H1 (cell line): ENCODE results near the gene CCPG1. TPM values are rescaled to one million over a fixed set of nuclear protein-coding genes. Genes with fewer than 3 reads are reported as not detected.

Experiments used
- CTCF ChIA-PET: fragments of 300-600 bp; sonication (Branson Sonifier 250); formaldehyde crosslinking; loops from one replicate; lab custom pipeline; 2021; ENCODE audit not compliant: partially characterized antibody; lab: Charles Lee
- POLR2A ChIA-PET: fragments of 300-600 bp; sonication (Branson Sonifier 250); formaldehyde crosslinking; loops from one replicate; lab custom pipeline; 2021; ENCODE audit warnings: inconsistent platforms; ENCODE audit not compliant: partially characterized antibody; lab: Charles Lee
- DNase-seq, 2 experiments: peaks; one replicate each; pipeline versions ENCODE4 v3.0.0 to v3.0.0-alpha.2; 2010 to 2022; ENCODE audit warnings: low spot score in 2 of 2, low read depth in 1 of 2, mixed read lengths in 1 of 2
- FAIRE-seq: peaks from 2 replicates; lab custom pipeline; 2011; peaks lifted over from hg19 to GRCh38; lab: Jason Lieb, UNC
- H2AFZ ChIP-seq: 2 replicates; pipeline ENCODE4 v1.8.1; 2012; ENCODE audit warnings: low read length, inconsistent platforms
- H2AK5ac ChIP-seq: 2 replicates; pipeline ENCODE4 v1.6.1; 2013; ENCODE audit warnings: low read depth, low read length
- H2BK120ac ChIP-seq: replicated peaks from 2 replicates; pipeline ENCODE3; 2013; ENCODE audit warnings: low read depth, low read length, inconsistent platforms
- H2BK12ac ChIP-seq: 2 replicates; pipeline ENCODE4 v1.6.1; 2013; ENCODE audit warnings: low read depth, low read length
- H2BK15ac ChIP-seq: 2 replicates; pipeline ENCODE4 v1.6.1; 2013; ENCODE audit warnings: low read length
- H2BK20ac ChIP-seq: 2 replicates; pipeline ENCODE4 v1.6.1; 2013; ENCODE audit warnings: low read length
- H2BK5ac ChIP-seq: 2 replicates; pipeline ENCODE4 v1.6.1; 2013; ENCODE audit warnings: low read depth, low read length
- H3K14ac ChIP-seq: 2 replicates; pipeline ENCODE4 v1.6.1; 2013; ENCODE audit warnings: inconsistent platforms; ENCODE audit not compliant: insufficient read length
- H3K18ac ChIP-seq: 2 replicates; pipeline ENCODE4 v1.6.1; 2013; ENCODE audit warnings: low read length; ENCODE audit errors: extremely low read depth
- H3K23ac ChIP-seq: 2 replicates; pipeline ENCODE4 v1.6.1; 2013; ENCODE audit warnings: inconsistent platforms; ENCODE audit not compliant: insufficient read length
- H3K23me2 ChIP-seq: 2 replicates; pipeline ENCODE4 v1.6.1; 2013; ENCODE audit warnings: low read depth, low read length
- H3K27ac ChIP-seq: 2 replicates; pipeline ENCODE4 v1.6.1; 2011; ENCODE audit warnings: low read depth, low read length, inconsistent platforms
- H3K27me3 ChIP-seq, 4 experiments: replicated peaks in 1 of 4; 1 replicate in 1 of 4; 2 replicates in 3 of 4; pipeline versions ENCODE4 v1.6.1 to v1.8.1; 2011 to 2013; ENCODE audit warnings: low read length in 3 of 4, mild to moderate bottlenecking in 3 of 4, inconsistent platforms in 2 of 4, mixed read lengths in 2 of 4, moderate library complexity in 1 of 4; ENCODE audit not compliant: control insufficient read depth in 3 of 4, insufficient read depth in 3 of 4; ENCODE audit errors: extremely low read depth in 1 of 4
- H3K36me3 ChIP-seq, 4 experiments: 2 replicates each; pipeline versions ENCODE4 v1.6.1 to v1.8.1; 2011 to 2013; ENCODE audit warnings: mild to moderate bottlenecking in 4 of 4, low read length in 3 of 4, moderate library complexity in 2 of 4, control low read depth in 1 of 4, inconsistent platforms in 1 of 4; ENCODE audit not compliant: insufficient read depth in 4 of 4, control insufficient read depth in 2 of 4
- H3K4ac ChIP-seq: replicated peaks from 2 replicates; pipeline ENCODE3; 2013; ENCODE audit warnings: low read length, low read depth, mixed read lengths, inconsistent platforms; ENCODE audit not compliant: insufficient read length
- H3K4me1 ChIP-seq, 4 experiments: replicated peaks in 1 of 4; 1 replicate in 1 of 4; 2 replicates in 3 of 4; pipeline versions ENCODE4 v1.6.1 to v1.8.1; 2011 to 2013; ENCODE audit warnings: low read length in 3 of 4, inconsistent platforms in 2 of 4, mixed read lengths in 1 of 4; ENCODE audit not compliant: insufficient read depth in 4 of 4, control insufficient read depth in 3 of 4
- H3K4me2 ChIP-seq, 2 experiments: 2 replicates each; pipeline versions ENCODE4 v1.6.1 to v1.8.1; 2011 to 2013; ENCODE audit warnings: low read depth in 2 of 2, low read length in 2 of 2, control low read depth in 1 of 2, inconsistent platforms in 1 of 2, mild to moderate bottlenecking in 1 of 2; ENCODE audit not compliant: insufficient read depth in 1 of 2
- H3K4me3 ChIP-seq, 4 experiments: fragments of 200-600, 300-600 bp in 1 of 4; sonication (generic), shearing (Covaris generic), sonication (Bioruptor Twin) in 1 of 4; 2 replicates each; pipeline versions ENCODE4 v1.5.1 to v1.8.1; 2011 to 2016; ENCODE audit warnings: low read length in 4 of 4, low read depth in 3 of 4, control low read depth in 2 of 4, inconsistent platforms in 2 of 4, mild to moderate bottlenecking in 2 of 4, mixed read lengths in 1 of 4, moderate library complexity in 1 of 4; ENCODE audit not compliant: insufficient read depth in 2 of 4; ENCODE audit errors: extremely low read depth in 1 of 4
- H3K56ac ChIP-seq: replicated peaks from 2 replicates; pipeline ENCODE3; 2013; ENCODE audit warnings: low read depth, mild to moderate bottlenecking, mixed read lengths, low read length, inconsistent platforms; ENCODE audit not compliant: insufficient read length
- H3K79me1 ChIP-seq: 2 replicates; pipeline ENCODE4 v1.6.1; 2013; ENCODE audit warnings: low read depth, low read length, control low read depth
- H3K79me2 ChIP-seq, 2 experiments: 2 replicates each; pipeline versions ENCODE4 v1.6.1 to v1.8.1; 2012 to 2013; ENCODE audit warnings: low read length in 2 of 2, mild to moderate bottlenecking in 2 of 2, inconsistent platforms in 1 of 2; ENCODE audit not compliant: insufficient read depth in 2 of 2, control insufficient read depth in 1 of 2
- H3K9ac ChIP-seq, 4 experiments: replicated peaks in 1 of 4; 1 replicate in 1 of 4; 2 replicates in 3 of 4; pipeline versions ENCODE4 v1.6.1 to v1.8.1; 2011 to 2013; ENCODE audit warnings: low read depth in 3 of 4, low read length in 3 of 4, control low read depth in 2 of 4, mild to moderate bottlenecking in 2 of 4, moderate library complexity in 2 of 4, inconsistent platforms in 1 of 4; ENCODE audit errors: extremely low read depth in 1 of 4
- H3K9me3 ChIP-seq, 2 experiments: 2 replicates each; pipeline versions ENCODE4 v1.6.1 to v1.8.1; 2012 to 2013; ENCODE audit warnings: mild to moderate bottlenecking in 2 of 2, moderate library complexity in 2 of 2, control low read depth in 1 of 2, inconsistent platforms in 1 of 2, low read depth in 1 of 2, low read length in 1 of 2, mixed read lengths in 1 of 2; ENCODE audit not compliant: insufficient read depth in 2 of 2
- H4K20me1 ChIP-seq, 2 experiments: replicated peaks in 1 of 2; 2 replicates each; pipeline versions ENCODE3 to v1.8.1; 2011 to 2013; ENCODE audit warnings: inconsistent platforms in 2 of 2, low read length in 2 of 2, mild to moderate bottlenecking in 1 of 2; ENCODE audit not compliant: insufficient read depth in 2 of 2, control insufficient read depth in 1 of 2
- H4K5ac ChIP-seq: 2 replicates; pipeline ENCODE4 v1.6.1; 2013; ENCODE audit warnings: low read length, low read depth, mixed read lengths, inconsistent platforms; ENCODE audit not compliant: insufficient read length
- H4K8ac ChIP-seq: 2 replicates; pipeline ENCODE4 v1.8.0; 2013; ENCODE audit warnings: mild to moderate bottlenecking, moderate library complexity, low read length, inconsistent platforms; ENCODE audit not compliant: insufficient read depth; ENCODE audit errors: extremely low read depth
- H4K91ac ChIP-seq: replicated peaks from 2 replicates; pipeline ENCODE3; 2013; ENCODE audit warnings: low read length, mixed read lengths, inconsistent platforms; ENCODE audit not compliant: insufficient read length
- BACH1 ChIP-seq: IDR thresholded peaks from 2 replicates; pipeline ENCODE4 v1.6.1; 2012; ENCODE audit warnings: low read length, improper control_type of control experiment
- CBX8 ChIP-seq: fragments of 300-800, 300-1000 bp; sonication (generic); IDR thresholded peaks from 2 replicates; pipeline ENCODE4 v1.7.1; 2016; ENCODE audit warnings: low read depth, low read length, borderline replicate concordance
- EGR1 ChIP-seq: IDR thresholded peaks from 2 replicates; pipeline ENCODE4 v1.6.1; 2011; ENCODE audit warnings: low read depth, low read length, borderline replicate concordance
- FOSL1 ChIP-seq: IDR thresholded peaks from 2 replicates; pipeline ENCODE4 v1.6.1; 2011; ENCODE audit warnings: mild to moderate bottlenecking, low read depth, low read length, moderate library complexity; ENCODE audit not compliant: insufficient read depth
- KDM4A ChIP-seq: IDR thresholded peaks from one replicate; pipeline ENCODE4 v1.7.1; 2012; ENCODE audit warnings: low read depth, mild to moderate bottlenecking, moderate library complexity, low read length, inconsistent platforms; ENCODE audit not compliant: severe bottlenecking
- MAFK ChIP-seq: IDR thresholded peaks from 2 replicates; pipeline ENCODE4 v1.6.1; 2012; ENCODE audit warnings: low read depth, mild to moderate bottlenecking, improper control_type of control experiment, low read length
- NRF1 ChIP-seq: IDR thresholded peaks from 2 replicates; pipeline ENCODE4 v1.6.1; 2011; ENCODE audit warnings: mild to moderate bottlenecking, low read depth, low read length, improper control_type of control experiment
- POLR2AphosphoS5 ChIP-seq: IDR thresholded peaks from 2 replicates; pipeline ENCODE4 v1.6.1; 2011; ENCODE audit warnings: low read depth, low read length
- WGBS, 2 experiments: shearing (Covaris generic) in 1 of 2; methylation state at CpG; one replicate each; pipeline versions ENCODE4 v1.1.6 to v1.1.7; 2013 to 2015; ENCODE audit warnings: low lambda C conversion rate in 2 of 2, mixed read lengths in 2 of 2, inconsistent platforms in 1 of 2, low coverage in 1 of 2, missing lambda C conversion rate in 1 of 2; ENCODE audit not compliant: insufficient replicate concordance in 2 of 2, insufficient coverage in 1 of 2, insufficient read length in 1 of 2; ENCODE audit errors: extremely low coverage in 1 of 2, missing lambda C conversion rate in 1 of 2; 5-methylcytosine and 5-hydroxymethylcytosine counted together
- polyA plus RNA-seq, 7 experiments: library from polyadenylated mRNA; depleted of rRNA in 3 of 7; stranded (reverse) in 5 of 7; unstranded in 2 of 7; fragments of >200 nt in 5 of 7; fragments of 200-250 nt in 2 of 7; gene quantifications; 1 replicate in 5 of 7; 2 replicates in 1 of 7; 4 replicates in 1 of 7; pipeline versions ENCODE4 v1.2.1 to v1.2.3, GENCODE V29; 2011 to 2013; ENCODE audit warnings: missing spikeins in 2 of 7, mixed read lengths in 2 of 7
- total RNA-seq: library from RNA; stranded (reverse); fragmentation: NEBNext Ultra II Directional; extraction: Animal tissue kit (Norgen Biotek cat#: 25700); gene quantifications from 2 replicates; pipeline ENCODE4 v1.2.1, GENCODE V29; 2021

The CCPG1 gene
- total and polyA plus RNA-seq, 2 of the 8 experiments (the other 6 are each of a cell fraction or from before 2014, with no cell fraction given), result 2.3 to 13.2 TPM

DNA sequence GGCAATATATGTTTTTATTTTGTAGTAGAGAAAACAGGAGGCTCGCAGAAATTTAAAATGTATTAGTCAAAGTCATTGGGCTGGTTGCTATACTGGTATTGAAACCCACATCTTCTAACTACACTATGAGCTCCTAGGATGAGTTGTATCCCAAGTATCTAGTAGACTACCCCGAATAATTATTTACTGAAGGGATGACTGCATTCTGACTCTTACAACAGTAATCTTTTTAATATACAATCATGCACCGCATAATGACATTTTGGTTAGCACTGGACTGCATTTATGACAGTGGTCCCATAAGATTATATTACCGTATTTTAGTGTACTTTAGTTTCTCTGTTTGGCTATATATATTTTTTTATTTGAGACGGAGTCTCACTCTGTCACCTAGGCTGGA, 73.8 kb downstream of the CCPG1 start:
- Histone ChIP-seq H3K36me3 (no peaks in the 10 kb centered on the region), H4K91ac (no peak overlapping the region), H4K8ac (no peak overlapping the region), H3K79me2 (no peaks in the 10 kb centered on the region), H3K4me2 (no peak overlapping the region), H2BK5ac (no peak overlapping the region), H2BK15ac (no peak overlapping the region), H3K23me2 (no peaks in the 10 kb centered on the region), H2AK5ac (no peak overlapping the region), H3K4ac (no peak overlapping the region), H3K79me1 (no peaks in the 10 kb centered on the region), H4K5ac (no peak overlapping the region), H2BK12ac (no peak overlapping the region), H2BK20ac (no peak overlapping the region), H3K27ac (no peak overlapping the region), H3K56ac (no peak overlapping the region), H3K4me3 (no peak overlapping the region), H2AFZ (no peak overlapping the region), H2BK120ac (no peak overlapping the region), H3K9ac (no peak overlapping the region), H3K14ac (no peak overlapping the region), H3K18ac (no peak overlapping the region), H3K27me3 (no peaks in the 10 kb centered on the region), H3K9me3 (no peaks in the 10 kb centered on the region), H4K20me1 (peaks cover 0 to 1% of the 10 kb centered on the region in 2 experiments), H3K23ac (no peak overlapping the region), H3K4me1 (no peaks in the 10 kb centered on the region)
- 67% methylated on average over 5 of the region's 5 CpGs; no CpG with 5 or more reads in 1 of the 2 experiments for WGBS, 2 experiments
- ChIA-PET CTCF (no interaction called here), POLR2A (no interaction called here)
- DNase-seq (no peak), FAIRE-seq (no peak)
- TF ChIP-seq POLR2AphosphoS5 (no peak), CBX8 (no peak), KDM4A (no peak), MAFK (no peak), FOSL1 (no peak), EGR1 (no peak), NRF1 (no peak), BACH1 (no peak)
